Subcutaneous abdominal adipose tissue (tissue), 5 donors: ENCODE results near the gene TCF7L2.
A peak's percentile ranks its signal among the peaks of the same experiment; 100 is the strongest.

Source experiments
- H3K27ac ChIP-seq: one replicate; pipeline ENCODE4 v1.7.0; 2013; ENCODE audit warnings: low read depth, mild to moderate bottlenecking, inconsistent platforms, low read length, moderate library complexity
- H3K27me3 ChIP-seq, 5 donors: one replicate each; pipeline ENCODE4 v1.7.0; 2013; ENCODE audit warnings: low read length in 5 of 5, inconsistent platforms in 1 of 5; ENCODE audit not compliant: control insufficient read depth in 5 of 5, insufficient read depth in 4 of 5
- H3K36me3 ChIP-seq, 5 donors: one replicate each; pipeline ENCODE4 v1.7.0; 2013; ENCODE audit warnings: low read length in 5 of 5; ENCODE audit not compliant: control insufficient read depth in 5 of 5, insufficient read depth in 5 of 5
- H3K4me1 ChIP-seq, 5 donors: one replicate each; pipeline ENCODE4 v1.7.0; 2013; ENCODE audit warnings: low read length in 5 of 5, mild to moderate bottlenecking in 3 of 5, moderate library complexity in 1 of 5; ENCODE audit not compliant: control insufficient read depth in 5 of 5, insufficient read depth in 5 of 5
- H3K4me3 ChIP-seq, 5 donors: one replicate each; pipeline ENCODE4 v1.7.0; 2013; ENCODE audit warnings: low read length in 5 of 5, low read depth in 1 of 5
- H3K9ac ChIP-seq, 5 donors: one replicate each; pipeline ENCODE4 v1.7.0; 2013; ENCODE audit warnings: low read length in 5 of 5, mild to moderate bottlenecking in 4 of 5, moderate library complexity in 3 of 5
- H3K9me3 ChIP-seq, 5 donors: one replicate each; pipeline ENCODE4 v1.7.0; 2013; ENCODE audit warnings: low read length in 5 of 5; ENCODE audit not compliant: control insufficient read depth in 5 of 5
- donor health status: healthy.
- donor health status: healthy.
- donor health status: healthy.
- donor health status: healthy.
- donor health status: healthy.

The TCF7L2 gene

GRCh38 chr10:113122947-113123346 lies 172.9 kb downstream of the TCF7L2 start:
- Histone ChIP-seq H3K4me3 (no peak overlapping the region), H3K4me1 (peaks cover 0 to 21% (median 15%) of the 10 kb centered on the region in 5 donors), H3K27ac (no peak overlapping the region), H3K36me3 (no peaks in the 10 kb centered on the region), H3K9ac (no peak overlapping the region), H3K9me3 (no peaks in the 10 kb centered on the region), H3K27me3 (no peaks in the 10 kb centered on the region)

- Histone ChIP-seq H3K9ac (no peak overlapping the region), H3K27me3 (no peaks in the 10 kb centered on the region), H3K36me3 (no peaks in the 10 kb centered on the region), H3K27ac (no peak overlapping the region), H3K4me3 (no peak overlapping the region), H3K4me1 (peaks cover 0 to 39% (median 29%) of the 10 kb centered on the region in 5 donors), H3K9me3 (no peaks in the 10 kb centered on the region)
These were observed 174.7 kb downstream of the TCF7L2 start for GRCh38 chr10:113124724-113125123.

GRCh38 chr10:113125612-113126011 lies 175.6 kb downstream of the TCF7L2 start:
- Histone ChIP-seq H3K4me3 (no peak overlapping the region), H3K9me3 (no peaks in the 10 kb centered on the region), H3K9ac (no peak overlapping the region), H3K27me3 (no peaks in the 10 kb centered on the region), H3K4me1 (peaks cover 0 to 47% (median 34%) of the 10 kb centered on the region in 5 donors), H3K27ac (no peak overlapping the region), H3K36me3 (no peaks in the 10 kb centered on the region)

GRCh38 chr10:113126229-113127201 lies 176.5 kb downstream of the TCF7L2 start:
- Histone ChIP-seq H3K9me3 (no peaks in the 10 kb centered on the region), H3K36me3 (no peaks in the 10 kb centered on the region), H3K27ac (peak overlapping the region; percentile 87), H3K4me3 (peak overlapping the region in 4 of 5 donors; percentile 35 to 60 (median 44)), H3K4me1 (peaks cover 0 to 53% (median 38%) of the 10 kb centered on the region in 5 donors), H3K27me3 (no peaks in the 10 kb centered on the region), H3K9ac (peak overlapping the region in 1 of 5 donors; percentile 28)

- H3K4me1 ChIP-seq, result peaks cover 0 to 62% (median 44%) of the 10 kb centered on the region in 5 donors
- H3K27ac ChIP-seq, result peak overlapping the region; percentile 87
- no peaks in the 10 kb centered on the region for H3K36me3 ChIP-seq
- peak overlapping the region in 2 of 5 donors; percentile 52 to 74 for H3K9ac ChIP-seq
- H3K9me3 ChIP-seq, result no peaks in the 10 kb centered on the region
- H3K4me3 ChIP-seq, result peak overlapping the region; percentile 28 to 60 (median 41)
- H3K27me3 ChIP-seq, result no peaks in the 10 kb centered on the region
These were observed 177.3 kb downstream of the TCF7L2 start for GRCh38 chr10:113127261-113127900.

GRCh38 chr10:113127901-113128283 lies 177.8 kb downstream of the TCF7L2 start:
- H3K9me3 ChIP-seq, result no peaks in the 10 kb centered on the region
- H3K4me3 ChIP-seq, result peak overlapping the region in 2 of 5 donors; percentile 29 to 60
- H3K27me3 ChIP-seq, result no peaks in the 10 kb centered on the region
- peaks cover 0 to 66% (median 48%) of the 10 kb centered on the region in 5 donors for H3K4me1 ChIP-seq
- peak overlapping the region in 2 of 5 donors; percentile 5 to 74 for H3K9ac ChIP-seq
- H3K36me3 ChIP-seq, result no peaks in the 10 kb centered on the region
- H3K27ac ChIP-seq, result peak overlapping the region; percentile 87

- Histone ChIP-seq H3K4me1 (peaks cover 2 to 73% (median 55%) of the 10 kb centered on the region in 5 donors), H3K9me3 (no peaks in the 10 kb centered on the region), H3K9ac (peak overlapping the region in 4 of 5 donors; percentile 1 to 74 (median 5)), H3K4me3 (peak overlapping the region in 4 of 5 donors; percentile 44 to 62 (median 50)), H3K27me3 (no peaks in the 10 kb centered on the region), H3K27ac (peak overlapping the region; percentile 87), H3K36me3 (no peaks in the 10 kb centered on the region)
These were observed 178.5 kb downstream of the TCF7L2 start for GRCh38 chr10:113128450-113129070.

- Histone ChIP-seq H3K9me3 (no peaks in the 10 kb centered on the region), H3K36me3 (no peaks in the 10 kb centered on the region), H3K27ac (peak overlapping the region; percentile 87), H3K4me3 (peak overlapping the region in 4 of 5 donors; percentile 44 to 62 (median 50)), H3K4me1 (peaks cover 3 to 78% (median 61%) of the 10 kb centered on the region in 5 donors), H3K27me3 (no peaks in the 10 kb centered on the region), H3K9ac (peak overlapping the region in 3 of 5 donors; percentile 1 to 74 (median 51))
These were observed 179.1 kb downstream of the TCF7L2 start for GRCh38 chr10:113129117-113129516.

GRCh38 chr10:113130014-113130641 lies 180.1 kb downstream of the TCF7L2 start:
- Histone ChIP-seq H3K9ac (peak overlapping the region; percentile 17 to 74 (median 42)), H3K4me1 (peaks cover 3 to 87% (median 69%) of the 10 kb centered on the region in 5 donors), H3K9me3 (no peaks in the 10 kb centered on the region), H3K36me3 (no peaks in the 10 kb centered on the region), H3K27me3 (no peaks in the 10 kb centered on the region), H3K27ac (peak overlapping the region; percentile 87), H3K4me3 (peak overlapping the region; percentile 32 to 62 (median 47))
